Astrocyte (in vitro differentiated cells and primary cell): Measurements from ENCODE around the gene GABRA5. TPM values are rescaled to one million over a fixed set of nuclear protein-coding genes. Genes with fewer than 3 reads are reported as not detected.

Experiments
- DNase-seq: peaks from one replicate; pipeline ENCODE4 v3.0.0-alpha.2; 2010; ENCODE audit warnings: low read depth
- FAIRE-seq: peaks from 2 replicates; lab custom pipeline; 2011; peaks lifted over from hg19 to GRCh38; lab: Jason Lieb, UNC
- H2AFZ ChIP-seq: 2 replicates; pipeline ENCODE4 v1.6.0; 2012; ENCODE audit warnings: low read depth, low read length, inconsistent platforms
- H3K27ac ChIP-seq: 2 replicates; pipeline ENCODE4 v1.5.1; 2011; ENCODE audit warnings: low read depth, low read length, inconsistent platforms
- H3K27me3 ChIP-seq: 2 replicates; pipeline ENCODE4 v1.6.0; 2011; ENCODE audit warnings: low read length, inconsistent platforms; ENCODE audit not compliant: insufficient read depth
- H3K36me3 ChIP-seq: 2 replicates; pipeline ENCODE4 v1.5.1; 2011; ENCODE audit warnings: low read length, inconsistent platforms; ENCODE audit not compliant: insufficient read depth
- H3K4me1 ChIP-seq: 2 replicates; pipeline ENCODE4 v1.5.1; 2011; ENCODE audit warnings: low read length, inconsistent platforms; ENCODE audit not compliant: insufficient read depth
- H3K4me2 ChIP-seq: 2 replicates; pipeline ENCODE4 v1.6.0; 2012; ENCODE audit warnings: low read length, inconsistent platforms
- H3K4me3 ChIP-seq: 2 replicates; pipeline ENCODE4 v1.5.1; 2011; ENCODE audit warnings: low read depth, mild to moderate bottlenecking, low read length, inconsistent platforms; ENCODE audit not compliant: insufficient read depth
- H3K79me2 ChIP-seq: 2 replicates; pipeline ENCODE4 v1.6.0; 2012; ENCODE audit warnings: mild to moderate bottlenecking, low read length, inconsistent platforms; ENCODE audit not compliant: insufficient read depth
- H3K9ac ChIP-seq: 2 replicates; pipeline ENCODE4 v1.6.0; 2012; ENCODE audit warnings: mild to moderate bottlenecking, low read length, inconsistent platforms
- H3K9me3 ChIP-seq: 2 replicates; pipeline ENCODE4 v1.5.1; 2012; ENCODE audit warnings: low read depth, mild to moderate bottlenecking, low read length, inconsistent platforms; ENCODE audit not compliant: insufficient read depth
- H4K20me1 ChIP-seq: 2 replicates; pipeline ENCODE4 v1.6.0; 2012; ENCODE audit warnings: low read length, inconsistent platforms; ENCODE audit not compliant: insufficient read depth
- H3K27ac Mint-ChIP-seq: one replicate; pipeline ENCODE4 v1.8.0; 2021; ENCODE audit warnings: mild to moderate bottlenecking, mixed read lengths; ENCODE audit not compliant: unreplicated experiment
- H3K27me3 Mint-ChIP-seq: one replicate; pipeline ENCODE4 v1.8.0; 2021; ENCODE audit warnings: low read depth, mixed read lengths; ENCODE audit not compliant: unreplicated experiment
- H3K36me3 Mint-ChIP-seq: one replicate; pipeline ENCODE4 v1.8.0; 2021; ENCODE audit warnings: low read depth, mixed read lengths; ENCODE audit not compliant: unreplicated experiment
- H3K4me1 Mint-ChIP-seq: one replicate; pipeline ENCODE4 v1.8.0; 2021; ENCODE audit warnings: low read depth, mixed read lengths; ENCODE audit not compliant: unreplicated experiment
- H3K4me3 Mint-ChIP-seq: one replicate; pipeline ENCODE4 v1.8.0; 2021; ENCODE audit warnings: mild to moderate bottlenecking, moderate library complexity, mixed read lengths; ENCODE audit not compliant: unreplicated experiment
- H3K9me3 Mint-ChIP-seq: one replicate; pipeline ENCODE4 v1.8.0; 2021; ENCODE audit warnings: mild to moderate bottlenecking, mixed read lengths; ENCODE audit not compliant: unreplicated experiment
- CTCF ChIP-seq: IDR thresholded peaks from 2 replicates; pipeline ENCODE4 v1.5.1; 2011; ENCODE audit warnings: low read depth, mild to moderate bottlenecking, inconsistent platforms, low read length, moderate library complexity; ENCODE audit not compliant: insufficient read depth
- EZH2 ChIP-seq: IDR thresholded peaks from 2 replicates; pipeline ENCODE4 v1.6.1; 2012; ENCODE audit warnings: mild to moderate bottlenecking, low read length, inconsistent platforms; ENCODE audit not compliant: insufficient read depth
- total RNA-seq: library from RNA; stranded (reverse); gene quantifications from 2 replicates; pipeline ENCODE4 v1.2.1, GENCODE V29; 2021

Gene GABRA5
- total RNA-seq, 1 donor from 2014 or later = 7.9 TPM

GRCh38 chr15:26890988-26891387 is 24.1 kb downstream of the GABRA5 start:
- no peaks in the 10 kb centered on the region for H3K36me3 ChIP-seq
- H3K27ac ChIP-seq = no peak overlapping the region
- no peaks in the 10 kb centered on the region for H3K4me1 Mint-ChIP-seq
- DNase-seq = no peak
- H3K36me3 Mint-ChIP-seq = peaks cover 6% of the 10 kb centered on the region
- no peaks in the 10 kb centered on the region for H3K79me2 ChIP-seq
- H3K9ac ChIP-seq = no peak overlapping the region
- no peak for TF ChIP-seq CTCF
- no peak overlapping the region for H3K4me3 ChIP-seq
- peaks cover 3% of the 10 kb centered on the region for H3K27me3 Mint-ChIP-seq
- H3K4me1 ChIP-seq = peaks cover 6% of the 10 kb centered on the region
- no peak for FAIRE-seq
- no peaks in the 10 kb centered on the region for H3K27me3 ChIP-seq
- H4K20me1 ChIP-seq = no peaks in the 10 kb centered on the region
- no peak overlapping the region for H3K4me2 ChIP-seq
- H3K4me3 Mint-ChIP-seq = no peak overlapping the region
- peaks cover 3% of the 10 kb centered on the region for H3K9me3 Mint-ChIP-seq
- H3K9me3 ChIP-seq = no peaks in the 10 kb centered on the region
- H3K27ac Mint-ChIP-seq = no peak overlapping the region
- H2AFZ ChIP-seq = no peak overlapping the region

- Histone ChIP-seq H3K4me3 (peak overlapping the region; percentile 48), H3K27ac (no peak overlapping the region), H3K4me1 (peaks cover 6% of the 10 kb centered on the region), H3K27me3 (no peaks in the 10 kb centered on the region), H3K9me3 (no peaks in the 10 kb centered on the region), H3K79me2 (no peaks in the 10 kb centered on the region), H2AFZ (peak overlapping the region; percentile 93), H3K36me3 (no peaks in the 10 kb centered on the region), H3K9ac (peak overlapping the region; percentile 47), H3K4me2 (peak overlapping the region; percentile 94), H4K20me1 (no peaks in the 10 kb centered on the region)
- FAIRE-seq (peak; percentile 63), DNase-seq (peak; percentile 61)
- peaks cover 6% of the 10 kb centered on the region for H3K36me3 Mint-ChIP-seq
- H3K4me3 Mint-ChIP-seq = no peak overlapping the region
- H3K4me1 Mint-ChIP-seq = no peaks in the 10 kb centered on the region
- peaks cover 3% of the 10 kb centered on the region for H3K27me3 Mint-ChIP-seq
- H3K9me3 Mint-ChIP-seq = peaks cover 3% of the 10 kb centered on the region
- TF ChIP-seq CTCF = peak; percentile 81
- no peak for TF ChIP-seq EZH2
- H3K27ac Mint-ChIP-seq = no peak overlapping the region
Observed at GRCh38 chr15:26891448-26892181, 24.8 kb downstream of the GABRA5 start.

- DNase-seq = no peak
- H3K4me3 Mint-ChIP-seq = no peak overlapping the region
- H3K4me2 ChIP-seq = peak overlapping the region; percentile 94
Observed at GRCh38 chr15:26892182-26892518, 25.3 kb downstream of the GABRA5 start.

More at GRCh38 chr15:26892182-26892518, 25.3 kb downstream of the GABRA5 start:
- Histone ChIP-seq H2AFZ (peak overlapping the region; percentile 93), H3K9me3 (no peaks in the 10 kb centered on the region), H3K27ac (no peak overlapping the region), H3K79me2 (no peaks in the 10 kb centered on the region), H3K9ac (no peak overlapping the region), H3K36me3 (no peaks in the 10 kb centered on the region), H3K4me1 (peaks cover 6% of the 10 kb centered on the region), H4K20me1 (no peaks in the 10 kb centered on the region), H3K27me3 (no peaks in the 10 kb centered on the region), H3K4me3 (no peak overlapping the region)
- H3K4me1 Mint-ChIP-seq = no peaks in the 10 kb centered on the region
- TF ChIP-seq CTCF = no peak
- TF ChIP-seq EZH2 = no peak
- peaks cover 6% of the 10 kb centered on the region for H3K36me3 Mint-ChIP-seq
- no peak for FAIRE-seq
- no peak overlapping the region for H3K27ac Mint-ChIP-seq
- H3K27me3 Mint-ChIP-seq = peaks cover 3% of the 10 kb centered on the region
- H3K9me3 Mint-ChIP-seq = peaks cover 3% of the 10 kb centered on the region
